COLO668 (cell line): ENCODE results near the gene KIAA0753.
"Not testable (repeated sequence)": the region's sequence is repeated elsewhere in the genome, so short reads cannot be mapped to it uniquely, and the experiment has no call there.

ENCODE experiments used
- DNase-seq: peaks from one replicate; lab custom pipeline; 2025; ENCODE audit not compliant: unreplicated experiment; lab: John Stamatoyannopoulos, UW

Gene KIAA0753

GRCh38 chr17:6669479-6670212 lies 29.1 kb upstream of the KIAA0753 start:
- DNase-seq, result no peak

GRCh38 chr17:6668727-6669425 lies 28.4 kb upstream of the KIAA0753 start:
- DNase-seq, result no peak

GRCh38 chr17:6668219-6668618 lies 27.7 kb upstream of the KIAA0753 start:
- DNase-seq, result no peak

- DNase-seq, result no peak
Measured at GRCh38 chr17:6667516-6667915, 27.0 kb upstream of the KIAA0753 start.

- DNase-seq, result no peak
Measured at GRCh38 chr17:6666557-6666956, 26.0 kb upstream of the KIAA0753 start.

GRCh38 chr17:6666077-6666521 lies 25.6 kb upstream of the KIAA0753 start:
- DNase-seq, result peak; percentile 43

GRCh38 chr17:6663200-6663599 lies 22.7 kb upstream of the KIAA0753 start:
- DNase-seq, result not testable (repeated sequence)

- DNase-seq, result no peak
Measured at GRCh38 chr17:6661464-6661848, 20.9 kb upstream of the KIAA0753 start.

GRCh38 chr17:6660805-6661463 lies 20.4 kb upstream of the KIAA0753 start:
- no peak for DNase-seq

- DNase-seq, result no peak
Measured at GRCh38 chr17:6660101-6660500, 19.6 kb upstream of the KIAA0753 start.

GRCh38 chr17:6658411-6658810 lies 17.9 kb upstream of the KIAA0753 start:
- not testable (repeated sequence) for DNase-seq

GRCh38 chr17:6657633-6658287 lies 17.2 kb upstream of the KIAA0753 start:
- no peak for DNase-seq

GRCh38 chr17:6656797-6657632 lies 16.5 kb upstream of the KIAA0753 start:
- peak; percentile 21 for DNase-seq

GRCh38 chr17:6655732-6656361 lies 15.3 kb upstream of the KIAA0753 start:
- not testable (repeated sequence) for DNase-seq

- DNase-seq, result no peak
Measured at GRCh38 chr17:6654841-6655731, 14.6 kb upstream of the KIAA0753 start.

- peak; percentile 42 for DNase-seq
Measured at GRCh38 chr17:6651919-6652452, 11.5 kb upstream of the KIAA0753 start.

- peak; percentile 92 for DNase-seq
Measured at GRCh38 chr17:6651354-6651918, 10.9 kb upstream of the KIAA0753 start, which contains the start of the genes C17orf100 and MED31. C17orf100 (plus strand) TSS chr17:6651762; CDS start chr17:6651914, 152 bp downstream. MED31 (minus strand) TSS chr17:6651605; CDS start chr17:6651528, 77 bp downstream.

GRCh38 chr17:6648181-6648580 lies 7.7 kb upstream of the KIAA0753 start:
- no peak for DNase-seq
